Epithelial cell of esophagus (primary cell): Measurements from ENCODE around the gene MACROD2.

Experiments used
- DNase-seq: peaks from one replicate; pipeline ENCODE4 v3.0.0; 2010; ENCODE audit warnings: low read depth
- H3K4me3 ChIP-seq: 2 replicates; pipeline ENCODE4 v1.5.1; 2011; ENCODE audit warnings: mild to moderate bottlenecking, low read length, control low read depth
- TF ChIP-seq, protein P1 (sequence below): IDR thresholded peaks from 2 replicates; pipeline ENCODE4 v1.5.1; 2011; ENCODE audit warnings: low read depth, mild to moderate bottlenecking, low read length, control low read depth, inconsistent platforms; ENCODE audit not compliant: insufficient read depth; ENCODE audit errors: missing control alignments

MACROD2 gene

DNA sequence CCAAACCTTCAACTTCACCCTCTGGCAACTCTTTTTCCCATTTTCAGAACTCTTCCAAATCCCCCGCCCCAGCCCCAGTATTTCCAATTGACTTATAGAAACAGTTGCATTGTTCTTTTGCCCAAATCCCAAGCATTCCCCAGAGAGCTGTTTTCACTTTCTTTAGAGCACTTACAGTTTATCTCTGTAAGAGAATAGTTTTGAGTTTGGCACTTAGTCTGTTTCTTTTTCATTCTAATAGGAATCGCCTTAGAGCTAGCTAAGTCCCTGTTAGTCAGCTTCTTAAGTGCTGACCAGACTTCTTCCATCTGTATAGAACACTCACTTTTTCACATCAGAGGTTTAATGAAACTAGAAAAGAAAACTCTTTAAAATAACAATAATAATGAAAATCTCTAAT is 716.3 kb downstream of the MACROD2 start:
- H3K4me3 ChIP-seq = no peak overlapping the region
- TF ChIP-seq, protein P1, sequence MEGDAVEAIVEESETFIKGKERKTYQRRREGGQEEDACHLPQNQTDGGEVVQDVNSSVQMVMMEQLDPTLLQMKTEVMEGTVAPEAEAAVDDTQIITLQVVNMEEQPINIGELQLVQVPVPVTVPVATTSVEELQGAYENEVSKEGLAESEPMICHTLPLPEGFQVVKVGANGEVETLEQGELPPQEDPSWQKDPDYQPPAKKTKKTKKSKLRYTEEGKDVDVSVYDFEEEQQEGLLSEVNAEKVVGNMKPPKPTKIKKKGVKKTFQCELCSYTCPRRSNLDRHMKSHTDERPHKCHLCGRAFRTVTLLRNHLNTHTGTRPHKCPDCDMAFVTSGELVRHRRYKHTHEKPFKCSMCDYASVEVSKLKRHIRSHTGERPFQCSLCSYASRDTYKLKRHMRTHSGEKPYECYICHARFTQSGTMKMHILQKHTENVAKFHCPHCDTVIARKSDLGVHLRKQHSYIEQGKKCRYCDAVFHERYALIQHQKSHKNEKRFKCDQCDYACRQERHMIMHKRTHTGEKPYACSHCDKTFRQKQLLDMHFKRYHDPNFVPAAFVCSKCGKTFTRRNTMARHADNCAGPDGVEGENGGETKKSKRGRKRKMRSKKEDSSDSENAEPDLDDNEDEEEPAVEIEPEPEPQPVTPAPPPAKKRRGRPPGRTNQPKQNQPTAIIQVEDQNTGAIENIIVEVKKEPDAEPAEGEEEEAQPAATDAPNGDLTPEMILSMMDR = no peak
- DNase-seq = no peak

DNA sequence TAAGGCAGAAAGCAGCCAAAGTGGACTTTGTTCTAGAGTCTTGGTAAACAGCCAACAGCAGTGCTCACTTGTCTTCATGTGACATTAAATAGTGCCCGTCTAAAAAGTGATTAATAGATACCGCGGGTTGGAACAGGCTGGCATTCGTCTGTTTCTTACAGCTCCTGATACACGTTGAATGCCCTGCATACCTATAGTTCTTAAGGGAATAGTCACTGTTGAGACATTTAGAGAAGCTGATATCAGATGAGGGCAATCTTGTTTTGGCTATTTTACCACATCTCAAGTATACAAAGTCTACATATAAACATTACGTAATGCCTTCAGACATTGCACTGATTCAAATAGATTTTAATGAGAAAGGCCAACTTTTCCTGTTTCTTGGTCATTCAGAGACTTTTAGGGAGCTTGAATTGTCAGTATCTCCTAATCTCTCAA is 717.0 kb downstream of the MACROD2 start:
- TF ChIP-seq, protein P1 = no peak
- no peak overlapping the region for H3K4me3 ChIP-seq
- DNase-seq = peak; percentile 97

DNA sequence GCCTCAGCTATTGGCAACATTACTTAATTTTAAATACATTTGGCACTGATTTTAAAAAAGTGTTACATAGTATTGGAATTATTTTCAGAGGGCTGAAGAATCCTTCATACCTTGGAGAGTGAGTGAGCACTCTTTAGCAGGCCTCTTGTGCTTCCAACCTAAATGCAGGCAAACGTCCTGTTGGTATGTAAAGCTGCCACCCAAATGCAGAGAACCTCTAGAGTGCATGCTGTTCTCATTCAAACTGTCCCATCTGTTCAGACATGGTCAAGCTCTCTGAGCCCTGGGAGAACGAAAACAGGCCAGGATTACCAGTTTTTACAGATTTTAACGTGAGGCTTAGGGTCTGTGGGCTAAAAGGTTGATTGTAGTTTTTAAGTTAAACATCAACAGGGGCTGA is 720.1 kb downstream of the MACROD2 start:
- H3K4me3 ChIP-seq = no peak overlapping the region
- DNase-seq = no peak
- TF ChIP-seq, protein P1 = no peak

DNA sequence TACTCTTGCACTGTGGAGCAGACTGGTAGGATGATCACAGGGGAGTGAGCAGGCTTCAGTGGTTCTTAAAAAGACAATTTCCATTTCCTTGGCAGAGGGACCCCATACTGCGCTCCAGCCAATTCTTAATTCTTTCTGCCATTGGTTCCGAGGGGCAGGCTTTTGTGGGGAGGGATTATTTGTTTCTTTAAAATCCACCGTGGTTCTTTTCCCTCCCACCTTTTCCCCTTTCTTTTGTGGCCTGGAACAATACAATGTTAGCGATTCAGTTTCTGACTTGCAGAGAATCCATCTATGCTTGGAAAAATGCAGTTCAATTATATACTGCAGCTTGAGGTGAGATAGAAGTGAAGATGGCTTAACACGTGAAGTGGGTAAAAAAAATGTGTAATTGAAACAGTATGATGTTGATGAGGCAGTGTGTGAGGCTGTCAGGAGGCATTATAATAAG is 721.1 kb downstream of the MACROD2 start:
- DNase-seq = no peak
- TF ChIP-seq, protein P1 = no peak
- no peak overlapping the region for H3K4me3 ChIP-seq

DNA sequence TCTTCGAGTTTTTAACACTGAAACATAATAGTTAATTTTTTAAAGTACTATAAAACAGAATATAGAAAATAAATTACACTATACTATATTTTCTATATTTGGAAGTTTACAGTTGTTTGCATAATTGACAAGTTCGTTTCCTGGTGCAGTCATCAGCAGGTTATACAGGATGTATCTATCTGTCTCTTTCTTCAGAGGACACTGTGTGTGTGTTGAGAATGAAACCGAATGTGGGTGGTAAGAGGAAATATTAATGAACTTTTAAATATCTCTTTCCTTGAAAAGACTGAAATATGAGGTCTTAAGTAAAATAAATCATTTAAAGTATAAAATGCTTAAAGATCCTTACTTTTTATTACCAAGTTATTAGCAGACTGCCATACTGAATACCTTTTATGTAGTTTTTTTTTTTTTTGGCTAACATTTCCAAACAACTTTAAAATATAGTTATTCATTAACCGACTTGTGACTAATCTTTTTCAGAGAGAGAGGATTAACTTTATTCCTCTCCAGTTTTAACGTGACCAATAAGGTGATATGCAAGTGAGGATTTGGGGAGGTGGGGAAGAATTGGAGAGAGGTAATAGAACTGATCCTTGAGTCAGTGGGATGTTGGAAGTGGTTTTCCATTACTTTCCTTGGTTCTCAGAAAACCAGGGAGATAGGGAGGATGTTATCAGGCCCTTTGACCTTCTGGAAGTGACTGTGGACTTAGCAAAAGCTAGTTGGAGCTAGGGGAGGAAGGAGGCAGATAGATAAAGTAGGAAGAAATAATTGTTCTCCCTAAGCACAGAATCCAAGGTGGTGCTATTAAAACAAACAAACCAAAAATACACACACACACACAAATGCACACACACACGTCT is 722.1 kb downstream of the MACROD2 start:
- peak; percentile 40 for DNase-seq
- no peak overlapping the region for H3K4me3 ChIP-seq
- TF ChIP-seq, protein P1 = no peak

DNA sequence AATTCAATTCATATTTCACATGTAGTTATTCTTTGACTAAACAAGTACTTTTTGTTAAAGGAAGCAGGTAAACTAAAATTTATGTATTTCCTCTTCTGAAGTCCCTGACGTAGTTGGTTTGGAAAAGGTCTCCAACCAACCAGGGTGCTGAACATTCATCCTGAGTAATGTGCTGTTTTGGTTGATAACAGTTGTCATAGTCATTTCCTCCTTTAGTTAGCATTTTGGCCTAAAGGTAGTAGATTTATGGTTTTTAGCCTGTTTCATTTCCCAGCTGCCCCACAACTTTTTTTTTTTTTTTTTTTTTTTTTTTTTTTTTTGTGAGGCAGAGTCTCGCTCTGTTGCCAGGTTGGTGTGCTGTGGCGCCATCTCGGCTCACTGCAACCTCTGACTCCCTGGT is 724.9 kb downstream of the MACROD2 start:
- no peak for DNase-seq
- TF ChIP-seq, protein P1 = no peak
- H3K4me3 ChIP-seq = no peak overlapping the region

DNA sequence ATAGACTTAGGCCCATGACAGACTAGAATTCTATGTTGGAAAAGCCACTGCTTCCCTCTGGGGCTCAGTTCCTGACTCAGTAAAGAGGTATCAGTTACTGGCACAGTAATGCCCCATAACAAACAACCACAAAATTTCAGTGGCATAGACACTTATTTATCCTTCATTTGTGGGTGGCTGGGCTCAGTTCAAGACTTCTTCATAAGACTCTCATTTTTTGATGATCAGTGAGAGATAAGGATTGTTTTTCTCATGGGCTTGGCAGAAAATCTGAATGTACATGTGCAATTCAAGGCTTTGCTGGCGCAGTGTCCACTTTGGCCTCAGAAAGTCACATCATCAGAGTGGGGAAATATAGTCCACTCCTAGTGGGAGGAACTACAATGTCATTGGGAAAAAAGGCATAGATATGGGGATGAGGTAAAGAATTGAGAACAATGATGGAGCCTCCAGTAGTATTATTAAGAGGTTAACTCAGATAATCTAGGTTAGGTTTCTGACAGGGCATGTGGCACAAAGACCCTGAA is 726.7 kb downstream of the MACROD2 start:
- TF ChIP-seq, protein P1 = no peak
- H3K4me3 ChIP-seq = no peak overlapping the region
- no peak for DNase-seq
